Natural killer cell (primary cell): ENCODE measurements around the gene CTXND2. TPM values are rescaled to one million over a fixed set of nuclear protein-coding genes. Genes with fewer than 3 reads are reported as not detected.
"Not testable (repeated sequence)": the region's sequence is repeated elsewhere in the genome, so short reads cannot be mapped to it uniquely, and the experiment has no call there.

Experiments used
- ATAC-seq, 3 donors: fragments of 150-1000 bp in 2 of 3; fragments of 200-7000 bp in 1 of 3; cut with Tn5 transposase; 1 replicate in 1 of 3; 2 replicates in 2 of 3; pipeline ENCODE4 v1.10.0; 2021; ENCODE audit warnings: mild to moderate bottlenecking in 2 of 3, moderate library complexity in 2 of 3
- DNase-seq, 2 donors: peaks; one replicate each; pipeline versions ENCODE4 v3.0.0 to v3.0.0-alpha.2; 2013 to 2021; ENCODE audit warnings: mixed read lengths in 1 of 2
- H3K27ac ChIP-seq: one replicate; pipeline ENCODE4 v1.5.1; 2013; ENCODE audit warnings: mild to moderate bottlenecking, low read length
- H3K27me3 ChIP-seq: one replicate; pipeline ENCODE4 v1.6.1; 2013; ENCODE audit warnings: low read length; ENCODE audit not compliant: control insufficient read depth, insufficient read depth
- H3K36me3 ChIP-seq: one replicate; pipeline ENCODE4 v1.6.1; 2013; ENCODE audit warnings: low read length; ENCODE audit not compliant: control insufficient read depth, insufficient read depth
- H3K4me1 ChIP-seq: one replicate; pipeline ENCODE4 v1.6.1; 2013; ENCODE audit warnings: low read length; ENCODE audit not compliant: control insufficient read depth, insufficient read depth
- H3K4me3 ChIP-seq: one replicate; pipeline ENCODE4 v1.5.1; 2013; ENCODE audit warnings: low read length
- H3K9me3 ChIP-seq: one replicate; pipeline ENCODE4 v1.6.1; 2013; ENCODE audit warnings: low read length; ENCODE audit not compliant: control insufficient read depth, insufficient read depth
- H3K27ac Mint-ChIP-seq, 2 donors: one replicate each; pipeline ENCODE4 v1.8.0; 2022; ENCODE audit warnings: mild to moderate bottlenecking in 2 of 2, mixed read lengths in 2 of 2, moderate library complexity in 1 of 2
- H3K27me3 Mint-ChIP-seq, 2 donors: one replicate each; pipeline ENCODE4 v1.8.0; 2022; ENCODE audit warnings: low read depth in 2 of 2, mixed read lengths in 2 of 2
- H3K36me3 Mint-ChIP-seq: one replicate; pipeline ENCODE4 v1.8.0; 2022; ENCODE audit warnings: mixed read lengths
- H3K4me1 Mint-ChIP-seq, 2 donors: one replicate each; pipeline ENCODE4 v1.8.0; 2022; ENCODE audit warnings: mixed read lengths in 2 of 2
- H3K4me3 Mint-ChIP-seq: one replicate; pipeline ENCODE4 v1.8.0; 2022; ENCODE audit warnings: mild to moderate bottlenecking, moderate library complexity, mixed read lengths
- H3K9me3 Mint-ChIP-seq, 2 donors: one replicate each; pipeline ENCODE4 v1.8.0; 2022; ENCODE audit warnings: mixed read lengths in 2 of 2
- CTCF ChIP-seq: fragments of 200-600 bp; IDR thresholded peaks from one replicate; pipeline ENCODE4 v1.8.0; 2022; ENCODE audit warnings: antibody characterized with exemption
- WGBS: methylation state at CpG from one replicate; pipeline ENCODE4 v1.1.7; 2013; ENCODE audit warnings: missing lambda C conversion rate; ENCODE audit not compliant: insufficient coverage; 5-methylcytosine and 5-hydroxymethylcytosine counted together
- intact Hi-C: fragments of 100-400 bp; cut with micrococcal nuclease; formaldehyde crosslinking; loops from one replicate; pipeline ENCODE4 v1.14.2; 2022
- total RNA-seq, 4 donors: library from RNA; stranded (reverse); fragments of 120-200 nt in 1 of 4; gene quantifications; one replicate each; pipeline versions ENCODE4 v1.2.3 to v1.2.4, GENCODE V29; 2013 to 2022

Gene CTXND2
- total RNA-seq, 3 donors from 2014 or later (not counting 1 experiment from before 2014, with no cell fraction given), result not detected

DNA sequence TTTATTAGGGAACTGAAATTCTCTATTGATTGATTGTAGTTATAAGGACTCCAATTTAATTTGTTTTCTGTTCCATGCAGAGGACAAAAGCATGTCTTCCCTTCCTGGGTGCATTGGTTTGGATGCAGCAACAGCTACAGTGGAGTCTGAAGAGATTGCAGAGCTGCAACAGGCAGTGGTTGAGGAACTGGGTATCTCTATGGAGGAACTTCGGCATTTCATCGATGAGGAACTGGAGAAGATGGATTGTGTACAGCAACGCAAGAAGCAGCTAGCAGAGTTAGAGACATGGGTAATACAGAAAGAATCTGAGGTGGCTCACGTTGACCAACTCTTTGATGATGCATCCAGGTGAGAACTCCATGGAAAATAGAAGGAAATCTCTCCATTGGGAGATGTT, 40.7 kb downstream of the CTXND2 start:
- Mint-ChIP-seq H3K4me3 (peak overlapping the region; percentile 95), H3K9me3 (no peaks in the 10 kb centered on the region), H3K36me3 (peaks cover 5% of the 10 kb centered on the region), H3K27ac (peak overlapping the region; percentile 95), H3K4me1 (peaks cover 15 to 21% of the 10 kb centered on the region in 2 donors), H3K27me3 (no peaks in the 10 kb centered on the region)
- H3K27me3 ChIP-seq, result no peaks in the 10 kb centered on the region
- 99% methylated on average over 4 of the region's 4 CpGs for WGBS
- no peak for DNase-seq
- intact Hi-C loops, result loop anchor here (10.0 kb wide), 1 partner anchor 363 kb away; no protein-coding TSS in a partner anchor
- TF ChIP-seq CTCF, result no peak
- peaks cover 13% of the 10 kb centered on the region for H3K4me1 ChIP-seq
- peaks cover 29% of the 10 kb centered on the region for H3K36me3 ChIP-seq
- no peak for ATAC-seq
- no peak overlapping the region for H3K4me3 ChIP-seq
- no peaks in the 10 kb centered on the region for H3K9me3 ChIP-seq
- no peak overlapping the region for H3K27ac ChIP-seq

GRCh38 chr1:150928286-150928685, 41.4 kb downstream of the CTXND2 start:
- H3K4me1 ChIP-seq, result peaks cover 13% of the 10 kb centered on the region
- WGBS, result 100% methylated on average over 1 of the region's 3 CpGs
- H3K27me3 ChIP-seq, result no peaks in the 10 kb centered on the region
- Mint-ChIP-seq H3K4me3 (peak overlapping the region; percentile 54), H3K4me1 (peaks cover 14 to 20% of the 10 kb centered on the region in 2 donors), H3K36me3 (peaks cover 8% of the 10 kb centered on the region), H3K27ac (peak overlapping the region in 1 of 2 donors; percentile 36), H3K27me3 (no peaks in the 10 kb centered on the region), H3K9me3 (no peaks in the 10 kb centered on the region)
- H3K27ac ChIP-seq, result no peak overlapping the region
- no peaks in the 10 kb centered on the region for H3K9me3 ChIP-seq
- DNase-seq (no peak), ATAC-seq (no peak)
- H3K4me3 ChIP-seq, result no peak overlapping the region
- H3K36me3 ChIP-seq, result peaks cover 34% of the 10 kb centered on the region
- no peak for TF ChIP-seq CTCF
- intact Hi-C loops, result loop anchor here (10.0 kb wide), 1 partner anchor 363 kb away; no protein-coding TSS in a partner anchor

- not testable (repeated sequence) for H3K4me3 ChIP-seq, H3K27ac ChIP-seq, H3K27me3 ChIP-seq, DNase-seq, H3K9me3 Mint-ChIP-seq, H3K36me3 Mint-ChIP-seq, H3K9me3 ChIP-seq, ATAC-seq, H3K27me3 Mint-ChIP-seq
- Mint-ChIP-seq H3K27ac (peak overlapping the region in 1 of 2 donors; percentile 36), H3K4me3 (peak overlapping the region; percentile 9), H3K4me1 (peaks cover 14 to 20% of the 10 kb centered on the region in 2 donors)
- WGBS, result 96% methylated on average over 3 of the region's 6 CpGs
- Histone ChIP-seq H3K36me3 (peaks cover 34% of the 10 kb centered on the region), H3K4me1 (peaks cover 13% of the 10 kb centered on the region)
- intact Hi-C loops, result loop anchor here (10.0 kb wide), 1 partner anchor 364 kb away; no protein-coding TSS in a partner anchor
Measured at GRCh38 chr1:150928775-150929174, 41.8 kb downstream of the CTXND2 start.

DNA sequence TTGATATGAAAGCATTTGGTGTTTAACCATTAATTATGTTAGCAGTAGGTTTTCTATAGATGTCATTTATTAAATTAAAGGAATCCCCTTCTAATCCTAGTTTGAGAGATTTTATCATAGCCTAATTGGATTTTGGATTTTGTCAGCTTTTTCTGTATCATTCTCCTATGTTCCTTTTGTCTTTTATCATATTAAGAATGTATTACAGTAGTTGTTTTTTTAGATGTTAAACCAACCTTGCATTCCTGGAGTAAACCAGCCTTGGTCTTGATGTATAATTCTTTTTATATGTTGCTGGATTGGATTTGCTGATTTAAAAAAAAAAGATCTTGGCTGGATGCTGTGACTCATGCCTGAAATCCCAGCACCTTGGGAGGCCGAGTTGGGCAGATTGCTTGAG, 44.8 kb downstream of the CTXND2 start:
- Histone ChIP-seq H3K4me3 (no peak overlapping the region), H3K9me3 (no peaks in the 10 kb centered on the region), H3K27ac (no peak overlapping the region), H3K36me3 (peaks cover 50% of the 10 kb centered on the region), H3K4me1 (peaks cover 5% of the 10 kb centered on the region), H3K27me3 (no peaks in the 10 kb centered on the region)
- no peaks in the 10 kb centered on the region for H3K9me3 Mint-ChIP-seq
- intact Hi-C loops, result no loop called here
- no peaks in the 10 kb centered on the region for H3K27me3 Mint-ChIP-seq
- H3K36me3 Mint-ChIP-seq, result peaks cover 16% of the 10 kb centered on the region
- H3K27ac Mint-ChIP-seq, result no peak overlapping the region
- DNase-seq, result peak in 1 of 2 donors; percentile 13
- ATAC-seq, result no peak
- peaks cover 11 to 25% of the 10 kb centered on the region in 2 donors for H3K4me1 Mint-ChIP-seq
- 92% methylated on average over 1 of the region's 1 CpG for WGBS
- no peak overlapping the region for H3K4me3 Mint-ChIP-seq
- no peak for TF ChIP-seq CTCF
